Measurements from ENCODE around the gene DLGAP3. TPM values are rescaled to one million over a fixed set of nuclear protein-coding genes. Genes with fewer than 3 reads are reported as not detected.

DLGAP3 gene
- total RNA-seq, 4 donors from 2014 or later = 0.55 TPM; not detected in 3

DNA sequence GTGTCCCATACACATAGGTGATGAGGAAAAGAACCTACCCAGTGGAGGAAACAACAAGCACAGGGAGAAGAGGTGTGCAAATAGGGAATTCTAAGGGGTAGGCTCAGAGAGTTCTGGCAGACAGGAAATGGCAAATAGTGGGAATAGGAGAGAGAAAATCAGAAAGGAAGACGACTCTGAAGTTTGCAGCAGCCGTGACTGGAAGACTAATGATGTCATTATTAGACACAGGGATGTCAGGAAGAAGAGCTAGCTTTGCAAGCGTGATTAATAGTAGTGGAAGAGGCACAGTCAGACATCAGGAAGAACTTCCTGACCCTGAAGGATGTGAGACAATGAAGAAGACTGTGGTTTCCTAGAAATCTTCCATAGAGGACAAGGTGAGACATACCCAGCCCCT lies 21.1 kb downstream of the DLGAP3 start:
- H3K36me3 ChIP-seq = no peaks in the 10 kb centered on the region
- 70% methylated on average over 3 of the region's 3 CpGs for WGBS

DNA sequence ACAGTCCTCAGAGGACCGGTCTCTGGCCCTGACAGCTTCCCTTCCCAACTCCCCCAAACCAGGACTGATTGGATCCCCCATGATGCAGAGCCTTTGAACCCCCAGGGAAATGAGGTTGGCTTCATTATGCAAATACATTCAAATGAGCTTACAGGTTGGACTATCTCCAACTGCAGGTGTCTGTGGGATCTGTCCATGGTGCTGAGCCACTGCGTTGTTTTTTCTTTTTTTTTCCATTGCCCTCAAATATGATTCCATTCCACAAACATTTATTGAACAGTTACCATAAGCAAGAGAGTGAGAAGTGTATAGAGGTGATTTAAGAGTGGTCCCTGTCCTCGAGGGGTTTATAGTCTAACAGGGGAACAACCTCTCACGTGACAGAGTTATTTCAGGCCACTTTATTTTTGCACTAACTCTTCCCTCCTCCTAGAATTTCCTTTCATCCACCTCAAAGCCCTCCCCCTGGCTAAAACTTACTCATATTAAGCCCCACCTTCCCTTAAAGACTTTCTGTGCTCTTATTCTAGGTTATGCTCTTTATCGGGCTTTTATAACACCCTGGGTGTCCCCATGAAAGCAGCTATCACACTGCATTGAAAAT lies 21.9 kb downstream of the DLGAP3 start:
- H3K36me3 ChIP-seq = no peaks in the 10 kb centered on the region
- no peaks in the 10 kb centered on the region for H3K4me1 ChIP-seq
- peaks cover 6% of the 10 kb centered on the region for H3K27me3 ChIP-seq
- WGBS = 65% methylated on average over 5 of the region's 5 CpGs
- H3K27ac ChIP-seq = no peak overlapping the region
- TF ChIP-seq, protein P1, sequence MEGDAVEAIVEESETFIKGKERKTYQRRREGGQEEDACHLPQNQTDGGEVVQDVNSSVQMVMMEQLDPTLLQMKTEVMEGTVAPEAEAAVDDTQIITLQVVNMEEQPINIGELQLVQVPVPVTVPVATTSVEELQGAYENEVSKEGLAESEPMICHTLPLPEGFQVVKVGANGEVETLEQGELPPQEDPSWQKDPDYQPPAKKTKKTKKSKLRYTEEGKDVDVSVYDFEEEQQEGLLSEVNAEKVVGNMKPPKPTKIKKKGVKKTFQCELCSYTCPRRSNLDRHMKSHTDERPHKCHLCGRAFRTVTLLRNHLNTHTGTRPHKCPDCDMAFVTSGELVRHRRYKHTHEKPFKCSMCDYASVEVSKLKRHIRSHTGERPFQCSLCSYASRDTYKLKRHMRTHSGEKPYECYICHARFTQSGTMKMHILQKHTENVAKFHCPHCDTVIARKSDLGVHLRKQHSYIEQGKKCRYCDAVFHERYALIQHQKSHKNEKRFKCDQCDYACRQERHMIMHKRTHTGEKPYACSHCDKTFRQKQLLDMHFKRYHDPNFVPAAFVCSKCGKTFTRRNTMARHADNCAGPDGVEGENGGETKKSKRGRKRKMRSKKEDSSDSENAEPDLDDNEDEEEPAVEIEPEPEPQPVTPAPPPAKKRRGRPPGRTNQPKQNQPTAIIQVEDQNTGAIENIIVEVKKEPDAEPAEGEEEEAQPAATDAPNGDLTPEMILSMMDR (IDR thresholded peaks at IDR 0.05) = no peak
- TF ChIP-seq EP300 (IDR thresholded peaks at IDR 0.05) (no peak), POLR2A (IDR thresholded peaks at IDR 0.05) (no peak), POLR2AphosphoS5 (IDR thresholded peaks at IDR 0.05) (no peak)
- no peak overlapping the region for H3K4me3 ChIP-seq
- no peak for DNase-seq (ENCODE audit: low spot score in 2 of 2)
- H3K9me3 ChIP-seq = no peaks in the 10 kb centered on the region

More for the DNA sequence above, 21.1 kb downstream of the DLGAP3 start:
- H3K4me3 ChIP-seq = no peak overlapping the region
- H3K4me1 ChIP-seq = no peaks in the 10 kb centered on the region
- DNase-seq (ENCODE audit: low spot score in 2 of 2) = no peak
- TF ChIP-seq, protein P1 (IDR thresholded peaks at IDR 0.05) = no peak
- no peak for TF ChIP-seq EP300 (IDR thresholded peaks at IDR 0.05)
- TF ChIP-seq POLR2A (IDR thresholded peaks at IDR 0.05) = no peak
- TF ChIP-seq POLR2AphosphoS5 (IDR thresholded peaks at IDR 0.05) = no peak
- no peak overlapping the region for H3K27ac ChIP-seq
- H3K9me3 ChIP-seq = no peaks in the 10 kb centered on the region
- peaks cover 5% of the 10 kb centered on the region for H3K27me3 ChIP-seq

DNA sequence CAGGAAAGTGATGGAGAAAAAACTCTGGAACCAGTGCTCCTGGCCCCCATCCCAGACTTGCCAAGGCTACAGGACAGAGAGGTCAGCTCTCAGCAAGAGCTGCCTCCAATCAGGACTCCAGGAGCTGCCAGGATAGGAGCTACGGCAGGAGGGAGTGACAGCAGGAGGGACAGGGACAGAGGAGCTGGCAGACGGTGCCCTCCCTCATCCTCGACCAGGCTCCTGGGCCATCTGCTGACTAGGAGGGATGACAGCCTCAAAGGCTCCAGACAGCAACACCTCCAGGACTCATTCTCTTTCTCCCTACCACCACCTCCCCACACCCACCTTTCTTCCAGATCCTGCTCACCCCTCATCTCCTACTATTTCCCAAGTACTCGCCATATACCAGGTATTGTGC lies 22.7 kb downstream of the DLGAP3 start:
- Histone ChIP-seq H3K27ac (no peak overlapping the region), H3K4me1 (no peaks in the 10 kb centered on the region), H3K4me3 (no peak overlapping the region), H3K9me3 (no peaks in the 10 kb centered on the region), H3K36me3 (no peaks in the 10 kb centered on the region), H3K27me3 (peaks cover 10% of the 10 kb centered on the region)
- TF ChIP-seq, protein P1 (IDR thresholded peaks at IDR 0.05) = no peak
- TF ChIP-seq POLR2A (IDR thresholded peaks at IDR 0.05) = no peak
- no peak for TF ChIP-seq EP300 (IDR thresholded peaks at IDR 0.05)
- DNase-seq (ENCODE audit: low spot score in 2 of 2) = no peak
- WGBS = 60% methylated on average over 4 of the region's 4 CpGs

DNA sequence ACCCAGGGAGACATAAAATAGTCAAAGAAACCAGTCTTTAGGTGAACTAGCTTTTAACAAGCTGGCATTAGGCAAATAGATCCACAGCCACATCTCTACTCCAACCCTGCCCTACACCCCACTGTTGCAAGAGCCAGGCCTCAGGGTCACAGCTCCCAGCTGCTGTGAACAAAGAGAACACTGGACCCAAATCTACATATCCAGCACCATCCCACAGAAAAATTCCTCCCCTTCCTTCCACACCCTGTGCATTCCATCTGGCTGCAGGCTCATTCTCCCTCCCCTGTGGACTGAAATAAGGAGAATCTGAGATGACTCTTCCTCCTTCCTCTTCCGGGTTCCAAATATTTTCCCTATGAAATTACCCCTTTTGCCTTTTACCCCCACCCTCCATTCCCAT lies 23.2 kb downstream of the DLGAP3 start:
- DNase-seq (ENCODE audit: low spot score in 2 of 2) = no peak
- WGBS = 75% methylated on average over 1 of the region's 1 CpG
- Histone ChIP-seq H3K9me3 (no peaks in the 10 kb centered on the region), H3K4me1 (no peaks in the 10 kb centered on the region), H3K4me3 (no peak overlapping the region), H3K27ac (no peak overlapping the region), H3K27me3 (peaks cover 12% of the 10 kb centered on the region), H3K36me3 (no peaks in the 10 kb centered on the region)
- TF ChIP-seq EP300 (IDR thresholded peaks at IDR 0.05) (no peak), POLR2A (IDR thresholded peaks at IDR 0.05) (no peak), POLR2AphosphoS5 (IDR thresholded peaks at IDR 0.05) (no peak)
- TF ChIP-seq, protein P1 (IDR thresholded peaks at IDR 0.05) = no peak

DNA sequence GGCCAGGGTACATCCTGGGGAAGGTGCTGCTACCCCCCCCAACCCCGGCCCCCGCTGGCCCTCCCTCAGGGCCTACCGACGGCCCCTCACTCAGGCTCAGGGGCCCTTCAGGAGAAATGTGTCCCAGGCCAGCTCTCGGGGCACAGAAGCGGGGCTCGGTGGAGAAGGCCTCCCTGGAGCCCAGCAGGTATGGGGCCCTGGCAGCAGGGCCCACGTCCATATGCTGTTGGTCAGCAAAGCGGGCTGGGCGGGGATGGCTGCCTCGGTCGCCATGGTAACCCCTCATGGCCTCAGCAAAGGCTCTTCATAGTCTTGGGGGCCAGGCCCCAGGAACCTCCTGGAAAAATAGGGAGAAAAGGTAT lies 24.4 kb downstream of the DLGAP3 start:
- DNase-seq (ENCODE audit: low spot score in 2 of 2) = no peak
- no peak overlapping the region for H3K27ac ChIP-seq
- H3K4me1 ChIP-seq = no peaks in the 10 kb centered on the region
- H3K36me3 ChIP-seq = no peaks in the 10 kb centered on the region
- H3K9me3 ChIP-seq = no peaks in the 10 kb centered on the region
- TF ChIP-seq POLR2AphosphoS5 (IDR thresholded peaks at IDR 0.05) (no peak), POLR2A (IDR thresholded peaks at IDR 0.05) (no peak), EP300 (IDR thresholded peaks at IDR 0.05) (no peak)
- TF ChIP-seq, protein P1 (IDR thresholded peaks at IDR 0.05) = no peak
- no peak overlapping the region for H3K4me3 ChIP-seq
- H3K27me3 ChIP-seq = peaks cover 14% of the 10 kb centered on the region
- 84% methylated on average over 7 of the region's 12 CpGs for WGBS

Measured in suprapubic skin (tissue), 4 donors.